Measurements from ENCODE around the gene CCDC137.

The CCDC137 gene

DNA sequence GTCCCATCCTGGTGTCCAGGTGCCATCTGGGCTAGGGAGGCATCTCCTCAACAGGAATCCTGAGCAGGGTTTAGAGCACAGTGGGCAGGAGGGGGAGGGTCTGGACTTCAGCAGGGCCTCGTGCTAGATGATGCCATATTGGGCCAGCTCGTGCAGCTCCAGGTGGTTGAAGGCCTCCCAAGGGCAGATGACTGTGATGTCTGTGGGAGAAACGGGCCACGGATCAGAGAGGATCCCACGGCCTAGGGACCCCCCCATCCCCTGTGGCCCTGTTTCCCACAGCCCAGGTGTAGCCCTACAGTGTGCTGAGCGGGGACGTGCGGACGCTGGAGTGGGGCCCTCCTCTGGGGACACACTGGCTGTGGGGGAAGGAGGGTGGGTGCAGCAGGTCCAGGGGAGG is 15.6 kb upstream of the CCDC137 start:
- Histone ChIP-seq H3K4me2 (ENCODE audit: low read length) (no peak overlapping the region), H2AFZ (ENCODE audit: low read length) (no peak overlapping the region), H3K36me3 (ENCODE audit: insufficient read depth, low read length) (no peaks in the 10 kb centered on the region; the same call in 1 of the 2 replicates), H3F3A (ENCODE audit: insufficient read depth, low read length) (no peaks in the 10 kb centered on the region), H3K9me3 (ENCODE audit: low read length) (no peaks in the 10 kb centered on the region), H3K27ac (ENCODE audit: low read depth, low read length, poor library complexity, severe bottlenecking) (no peak overlapping the region), H4K20me1 (ENCODE audit: insufficient read depth, low read length) (no peaks in the 10 kb centered on the region), H3K9ac (ENCODE audit: low read length) (no peak overlapping the region), H3K79me2 (ENCODE audit: insufficient read depth, low read length) (no peaks in the 10 kb centered on the region), H3K4me1 (ENCODE audit: insufficient read depth, low read length, severe bottlenecking) (peaks cover 10% of the 10 kb centered on the region), H3K27me3 (ENCODE audit: insufficient read depth, low read length) (peaks cover 23% of the 10 kb centered on the region), H3K9me2 (ENCODE audit: low read depth, low read length) (no peaks in the 10 kb centered on the region), H3K4me3 (ENCODE audit: low read depth, low read length, poor library complexity, severe bottlenecking) (no peak overlapping the region)
- TF ChIP-seq, protein P1, sequence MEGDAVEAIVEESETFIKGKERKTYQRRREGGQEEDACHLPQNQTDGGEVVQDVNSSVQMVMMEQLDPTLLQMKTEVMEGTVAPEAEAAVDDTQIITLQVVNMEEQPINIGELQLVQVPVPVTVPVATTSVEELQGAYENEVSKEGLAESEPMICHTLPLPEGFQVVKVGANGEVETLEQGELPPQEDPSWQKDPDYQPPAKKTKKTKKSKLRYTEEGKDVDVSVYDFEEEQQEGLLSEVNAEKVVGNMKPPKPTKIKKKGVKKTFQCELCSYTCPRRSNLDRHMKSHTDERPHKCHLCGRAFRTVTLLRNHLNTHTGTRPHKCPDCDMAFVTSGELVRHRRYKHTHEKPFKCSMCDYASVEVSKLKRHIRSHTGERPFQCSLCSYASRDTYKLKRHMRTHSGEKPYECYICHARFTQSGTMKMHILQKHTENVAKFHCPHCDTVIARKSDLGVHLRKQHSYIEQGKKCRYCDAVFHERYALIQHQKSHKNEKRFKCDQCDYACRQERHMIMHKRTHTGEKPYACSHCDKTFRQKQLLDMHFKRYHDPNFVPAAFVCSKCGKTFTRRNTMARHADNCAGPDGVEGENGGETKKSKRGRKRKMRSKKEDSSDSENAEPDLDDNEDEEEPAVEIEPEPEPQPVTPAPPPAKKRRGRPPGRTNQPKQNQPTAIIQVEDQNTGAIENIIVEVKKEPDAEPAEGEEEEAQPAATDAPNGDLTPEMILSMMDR (IDR thresholded peaks at IDR 0.05; ENCODE audit: low read length), result no peak
- no peak for TF ChIP-seq EZH2 (IDR thresholded peaks at IDR 0.05; ENCODE audit: borderline replicate concordance, low read length)

DNA sequence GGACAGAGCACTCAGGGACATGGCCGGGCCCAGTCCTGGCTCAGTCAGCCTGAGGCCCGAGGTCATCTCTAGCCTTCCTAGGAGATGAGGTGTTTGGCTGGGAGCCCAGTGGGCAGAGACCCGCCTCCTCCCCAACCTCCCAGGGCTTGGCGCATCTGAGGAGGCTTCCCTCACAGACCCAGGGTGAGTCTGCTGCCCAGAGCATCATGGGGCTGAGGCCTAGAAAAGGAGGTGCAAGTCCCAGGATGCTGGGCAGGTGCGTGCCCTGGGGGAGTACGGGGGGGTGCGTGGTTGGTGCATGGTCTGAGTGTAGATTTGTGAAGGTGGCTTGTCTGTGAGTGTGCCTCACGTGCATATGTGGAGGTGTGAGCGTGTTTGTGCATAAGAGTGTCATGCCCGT is 14.8 kb upstream of the CCDC137 start:
- Histone ChIP-seq H4K20me1 (ENCODE audit: insufficient read depth, low read length) (no peaks in the 10 kb centered on the region), H3K4me3 (ENCODE audit: low read depth, low read length, poor library complexity, severe bottlenecking) (no peak overlapping the region), H3K36me3 (ENCODE audit: insufficient read depth, low read length) (no peaks in the 10 kb centered on the region; the same call in 1 of the 2 replicates), H3K27ac (ENCODE audit: low read depth, low read length, poor library complexity, severe bottlenecking) (no peak overlapping the region), H3K79me2 (ENCODE audit: insufficient read depth, low read length) (no peaks in the 10 kb centered on the region), H2AFZ (ENCODE audit: low read length) (no peak overlapping the region), H3K27me3 (ENCODE audit: insufficient read depth, low read length) (peaks cover 23% of the 10 kb centered on the region), H3K4me1 (ENCODE audit: insufficient read depth, low read length, severe bottlenecking) (peaks cover 10% of the 10 kb centered on the region), H3K4me2 (ENCODE audit: low read length) (no peak overlapping the region), H3F3A (ENCODE audit: insufficient read depth, low read length) (no peaks in the 10 kb centered on the region), H3K9me2 (ENCODE audit: low read depth, low read length) (no peaks in the 10 kb centered on the region), H3K9ac (ENCODE audit: low read length) (no peak overlapping the region), H3K9me3 (ENCODE audit: low read length) (no peaks in the 10 kb centered on the region)
- TF ChIP-seq, protein P1 (IDR thresholded peaks at IDR 0.05; ENCODE audit: low read length), result no peak
- no peak for TF ChIP-seq EZH2 (IDR thresholded peaks at IDR 0.05; ENCODE audit: borderline replicate concordance, low read length)

DNA sequence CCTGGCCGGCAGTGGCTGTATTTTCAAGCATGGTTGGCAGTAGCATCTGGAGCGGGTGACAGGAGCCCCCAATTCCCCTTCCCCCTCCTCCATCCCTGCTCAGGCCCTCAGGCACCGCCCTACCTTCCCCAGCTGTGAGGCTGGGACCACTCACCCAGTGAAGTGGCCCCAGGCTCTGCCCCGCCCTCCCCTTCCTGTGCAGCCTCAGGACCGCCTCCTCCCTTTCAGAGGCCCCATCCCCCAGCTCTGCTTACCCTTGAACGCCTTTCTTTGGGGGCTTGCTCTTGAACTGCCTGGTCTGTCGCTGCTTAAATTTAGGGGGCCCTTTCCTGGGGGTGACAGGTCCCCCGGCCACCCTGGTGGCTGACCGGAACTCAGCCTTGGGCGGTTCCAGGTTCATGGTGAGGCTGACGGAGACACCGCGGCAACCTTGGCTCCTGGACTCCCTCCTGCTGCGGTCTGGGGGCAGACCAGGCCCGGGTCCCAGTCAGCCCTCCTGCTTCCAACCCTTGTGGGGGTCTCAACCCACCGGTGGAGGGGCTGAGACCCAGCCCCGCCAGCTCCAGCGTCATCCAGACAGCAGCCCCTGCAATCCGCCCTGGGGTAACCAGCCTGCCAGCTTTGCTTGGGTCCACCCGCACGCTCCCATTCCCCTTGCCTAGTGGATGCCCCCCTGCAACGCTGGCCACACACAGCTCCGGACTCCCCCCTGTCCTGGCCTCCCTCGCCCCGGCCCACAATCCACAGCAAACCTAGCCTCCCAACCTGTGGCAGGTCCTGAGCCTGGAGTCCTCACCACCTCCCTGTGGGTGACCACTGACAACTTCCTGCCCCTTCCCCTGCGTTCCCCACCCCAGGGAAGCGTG is 13.4 kb upstream of the CCDC137 start:
- Histone ChIP-seq H4K20me1 (ENCODE audit: insufficient read depth, low read length) (no peaks in the 10 kb centered on the region), H3K27ac (ENCODE audit: low read depth, low read length, poor library complexity, severe bottlenecking) (no peak overlapping the region), H3K9me2 (ENCODE audit: low read depth, low read length) (no peaks in the 10 kb centered on the region), H3K4me2 (ENCODE audit: low read length) (peak overlapping the region; percentile 43), H2AFZ (ENCODE audit: low read length) (no peak overlapping the region), H3K27me3 (ENCODE audit: insufficient read depth, low read length) (peaks cover 20% of the 10 kb centered on the region), H3K36me3 (ENCODE audit: insufficient read depth, low read length) (no peaks in the 10 kb centered on the region; the same call in 1 of the 2 replicates), H3K9me3 (ENCODE audit: low read length) (no peaks in the 10 kb centered on the region), H3F3A (ENCODE audit: insufficient read depth, low read length) (no peaks in the 10 kb centered on the region), H3K79me2 (ENCODE audit: insufficient read depth, low read length) (no peaks in the 10 kb centered on the region), H3K9ac (ENCODE audit: low read length) (no peak overlapping the region; the same call in 1 of the 2 replicates), H3K4me3 (ENCODE audit: low read depth, low read length, poor library complexity, severe bottlenecking) (peak overlapping the region; percentile 33), H3K4me1 (ENCODE audit: insufficient read depth, low read length, severe bottlenecking) (peaks cover 10% of the 10 kb centered on the region)
- TF ChIP-seq, protein P1 (IDR thresholded peaks at IDR 0.05; ENCODE audit: low read length), result no peak
- no peak for TF ChIP-seq EZH2 (IDR thresholded peaks at IDR 0.05; ENCODE audit: borderline replicate concordance, low read length)
